ENCODE data around the gene FOXP2.

- no peak for TF ChIP-seq SIN3A (IDR thresholded peaks at IDR 0.05; ENCODE audit: borderline replicate concordance, low read depth, low read length)
- TF ChIP-seq PATZ1 (CRISPR knock-in tag; IDR thresholded peaks at IDR 0.05), result no peak
- TF ChIP-seq ZNF691 (CRISPR knock-in tag; IDR thresholded peaks at IDR 0.05; ENCODE audit: borderline replicate concordance, low read depth), result no peak
These were observed 173.9 kb downstream of the FOXP2 start for GRCh38 chr7:114588506-114588905.
